ENCODE measurements around the gene NHERF2.

NHERF2 gene

DNA sequence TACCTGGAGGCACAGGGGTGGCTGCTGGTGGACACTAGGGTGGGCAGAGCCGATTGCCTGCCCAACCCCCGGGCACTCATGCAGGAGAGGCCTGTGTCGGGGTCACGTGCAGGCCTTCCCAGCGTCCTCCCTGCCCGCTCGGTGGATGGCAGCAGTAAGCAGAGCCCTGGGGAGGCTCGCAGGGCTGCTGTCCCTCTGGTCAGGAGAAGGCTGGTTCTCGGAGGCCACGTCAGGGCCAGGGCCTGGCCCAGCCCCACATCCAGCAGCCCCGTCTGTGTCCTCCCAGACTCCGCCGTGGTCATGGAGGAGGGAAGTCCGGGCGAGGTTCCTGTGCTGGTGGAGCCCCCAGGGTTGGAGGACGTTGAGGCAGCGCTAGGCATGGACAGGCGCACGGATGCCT lies 56.7 kb downstream of the NHERF2 start:
- Histone ChIP-seq H4K20me1 (peaks cover 30 to 98% (median 69%) of the 10 kb centered on the region in 11 experiments), H3K9ac (peak overlapping the region in 9 of 11 experiments; percentile 15 to 78 (median 69); a peak in 16 of 22 replicates), H3K27me3 (no peaks in the 10 kb centered on the region), H3K27ac (peak overlapping the region in 8 of 11 experiments; percentile 52 to 79 (median 66); a peak in 17 of 22 replicates), H3K4me1 (peaks cover 33 to 94% (median 78%) of the 10 kb centered on the region in 10 experiments), H3K9me3 (replicated peaks in 1 of 11) (no peaks in the 10 kb centered on the region), H3K36me3 (peaks cover 52 to 89% (median 78%) of the 10 kb centered on the region in 11 experiments), H3K4me2 (peak overlapping the region; percentile 75 to 99 (median 95)), H3K4me3 (peak overlapping the region in 7 of 10 experiments; percentile 2 to 38 (median 28); a peak in 10 of 20 replicates)
- no peak for TF ChIP-seq Cebpa-rat (IDR thresholded peaks at IDR 0.05)

GRCh38 chr16:2083876-2084780 lies 57.4 kb downstream of the NHERF2 start:
- Histone ChIP-seq H3K4me1 (peaks cover 33 to 92% (median 75%) of the 10 kb centered on the region in 10 experiments), H3K9me3 (replicated peaks in 1 of 11) (no peaks in the 10 kb centered on the region), H3K9ac (peak overlapping the region in 9 of 11 experiments; percentile 15 to 78 (median 69); a peak in 16 of 22 replicates), H3K4me2 (peak overlapping the region; percentile 75 to 99 (median 95)), H3K27me3 (no peaks in the 10 kb centered on the region), H3K27ac (peak overlapping the region in 8 of 11 experiments; percentile 52 to 79 (median 66); a peak in 15 of 22 replicates), H4K20me1 (peaks cover 37 to 98% (median 76%) of the 10 kb centered on the region in 11 experiments), H3K4me3 (peak overlapping the region in 6 of 10 experiments; percentile 10 to 38 (median 29); a peak in 8 of 20 replicates), H3K36me3 (peaks cover 54 to 89% (median 79%) of the 10 kb centered on the region in 11 experiments)
- no peak for TF ChIP-seq Cebpa-rat (IDR thresholded peaks at IDR 0.05)

DNA sequence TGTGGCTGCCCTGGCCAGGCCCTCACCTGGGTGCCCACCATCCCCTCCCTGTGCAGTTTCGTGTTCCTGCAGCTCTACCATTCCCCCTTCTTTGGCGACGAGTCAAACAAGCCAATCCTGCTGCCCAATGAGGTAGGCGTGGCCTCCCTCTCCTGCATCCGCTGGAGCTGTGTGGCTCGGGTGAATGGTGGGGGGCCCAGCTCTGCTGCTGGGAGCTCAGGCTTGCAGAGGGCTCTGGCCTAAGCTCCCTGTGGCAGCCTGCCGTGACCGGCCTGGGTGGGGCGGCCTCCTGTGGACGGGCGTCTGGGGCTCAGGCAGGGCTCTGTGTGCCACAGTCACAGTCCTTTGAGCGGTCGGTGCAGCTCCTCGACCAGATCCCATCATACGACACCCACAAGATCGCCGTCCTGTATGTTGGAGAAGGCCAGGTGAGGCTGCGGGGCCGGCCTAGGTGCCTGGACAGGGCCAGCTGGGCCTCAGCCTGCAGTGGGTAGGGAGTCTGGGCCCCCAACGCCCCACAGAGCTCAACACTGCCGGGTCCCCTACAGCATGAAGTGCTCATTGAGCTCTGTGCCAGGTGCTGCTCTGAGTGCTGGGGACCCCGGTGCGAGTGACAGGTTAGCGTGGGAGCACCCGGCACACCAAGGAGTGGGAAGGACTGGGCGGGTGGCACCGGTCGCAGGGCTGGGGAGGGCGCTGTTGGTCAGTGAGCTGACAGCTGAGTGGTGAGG lies 58.4 kb downstream of the NHERF2 start:
- Histone ChIP-seq H4K20me1 (peaks cover 40 to 98% (median 86%) of the 10 kb centered on the region in 11 experiments), H3K4me1 (peaks cover 33 to 88% (median 75%) of the 10 kb centered on the region in 10 experiments), H3K27ac (peak overlapping the region in 7 of 11 experiments; percentile 4 to 79 (median 52); a peak in 8 of 22 replicates), H3K9ac (peak overlapping the region in 10 of 11 experiments; percentile 10 to 78 (median 57); a peak in 16 of 22 replicates), H3K27me3 (no peaks in the 10 kb centered on the region), H3K9me3 (replicated peaks in 1 of 11) (no peaks in the 10 kb centered on the region), H3K4me3 (no peak overlapping the region; a peak in 1 of 20 replicates), H3K36me3 (peaks cover 54 to 89% (median 79%) of the 10 kb centered on the region in 11 experiments), H3K4me2 (peak overlapping the region in 9 of 11 experiments; percentile 75 to 99 (median 97); a peak in 17 of 22 replicates)
- no peak for TF ChIP-seq Cebpa-rat (IDR thresholded peaks at IDR 0.05)

DNA sequence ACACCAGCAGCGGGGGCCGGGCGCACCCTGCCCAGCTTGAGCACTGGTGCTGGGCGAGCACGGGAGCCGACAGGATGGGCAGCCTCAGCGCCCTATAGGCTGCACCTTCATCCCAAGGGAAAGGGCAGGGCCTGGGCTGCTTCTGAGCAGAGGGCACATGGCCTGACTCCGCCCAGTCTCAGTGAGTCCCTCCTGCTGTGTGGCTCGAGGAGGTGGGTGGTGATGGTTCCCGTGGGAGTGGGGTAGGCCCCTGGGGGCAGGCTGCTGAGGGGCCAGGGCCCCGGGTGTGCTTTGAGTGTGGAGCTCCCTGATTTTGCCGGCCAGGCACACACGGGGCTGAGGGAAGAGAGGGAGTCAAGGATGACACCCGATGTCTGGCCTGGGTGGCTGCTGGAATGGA lies 59.0 kb downstream of the NHERF2 start:
- H3K27ac ChIP-seq = peak overlapping the region in 7 of 11 experiments; percentile 4 to 79 (median 32); a peak in 8 of 22 replicates
- H3K4me2 ChIP-seq = peak overlapping the region in 10 of 11 experiments; percentile 13 to 99 (median 96); a peak in 18 of 22 replicates
- H3K9ac ChIP-seq = peak overlapping the region in 10 of 11 experiments; percentile 10 to 78 (median 54); a peak in 17 of 22 replicates
- H3K4me3 ChIP-seq = no peak overlapping the region; a peak in 1 of 20 replicates
- H3K36me3 ChIP-seq = peaks cover 57 to 92% (median 82%) of the 10 kb centered on the region in 11 experiments
- no peaks in the 10 kb centered on the region for H3K9me3 ChIP-seq (replicated peaks in 1 of 11)
- TF ChIP-seq Cebpa-rat (IDR thresholded peaks at IDR 0.05) = no peak
- H3K4me1 ChIP-seq = peaks cover 33 to 83% (median 75%) of the 10 kb centered on the region in 10 experiments
- no peaks in the 10 kb centered on the region for H3K27me3 ChIP-seq
- H4K20me1 ChIP-seq = peaks cover 40 to 100% (median 87%) of the 10 kb centered on the region in 11 experiments

DNA sequence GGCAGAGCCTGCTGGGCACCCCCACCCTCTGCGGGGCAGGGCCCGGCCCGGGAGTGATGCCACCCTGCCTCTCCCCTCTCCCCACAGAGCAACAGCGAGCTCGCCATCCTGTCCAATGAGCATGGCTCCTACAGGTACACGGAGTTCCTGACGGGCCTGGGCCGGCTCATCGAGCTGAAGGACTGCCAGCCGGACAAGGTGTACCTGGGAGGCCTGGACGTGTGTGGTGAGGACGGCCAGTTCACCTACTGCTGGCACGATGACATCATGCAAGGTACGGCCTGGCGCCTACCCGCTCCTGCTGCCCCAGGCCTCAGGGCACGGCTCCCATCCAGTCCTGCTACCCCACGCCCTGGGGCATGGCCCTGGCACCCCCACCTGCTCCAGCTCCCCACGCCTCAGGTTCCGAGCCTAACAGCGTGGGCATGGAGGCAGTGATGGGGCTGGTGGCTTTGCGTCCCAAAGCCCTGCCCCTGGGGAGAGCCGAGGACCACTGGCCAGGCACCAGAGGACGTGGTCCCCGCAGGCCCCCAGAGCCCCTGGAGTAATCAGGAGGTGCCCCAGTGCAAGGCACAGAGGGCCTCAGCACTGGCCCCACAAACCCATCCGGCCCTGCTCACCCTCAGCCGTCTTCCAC lies 59.5 kb downstream of the NHERF2 start:
- Histone ChIP-seq H3K27ac (peak overlapping the region in 8 of 11 experiments; percentile 29 to 79 (median 48); a peak in 14 of 22 replicates), H3K36me3 (peaks cover 59 to 90% (median 82%) of the 10 kb centered on the region in 11 experiments), H3K4me1 (peaks cover 33 to 77% (median 70%) of the 10 kb centered on the region in 10 experiments), H3K27me3 (no peaks in the 10 kb centered on the region), H3K9ac (peak overlapping the region in 10 of 11 experiments; percentile 33 to 78 (median 56); a peak in 18 of 22 replicates), H3K9me3 (replicated peaks in 1 of 11) (no peaks in the 10 kb centered on the region), H4K20me1 (peaks cover 40 to 97% (median 85%) of the 10 kb centered on the region in 11 experiments), H3K4me3 (peak overlapping the region in 2 of 10 experiments; percentile 1 to 5; a peak in 5 of 20 replicates), H3K4me2 (peak overlapping the region; percentile 47 to 99 (median 95); a peak in 20 of 22 replicates)
- no peak for TF ChIP-seq Cebpa-rat (IDR thresholded peaks at IDR 0.05)

GRCh38 chr16:2086812-2087747 lies 60.4 kb downstream of the NHERF2 start:
- peak overlapping the region; percentile 47 to 99 (median 95) for H3K4me2 ChIP-seq
- H4K20me1 ChIP-seq = peaks cover 40 to 96% (median 83%) of the 10 kb centered on the region in 11 experiments
- peak overlapping the region in 3 of 10 experiments; percentile 1 to 15 (median 5); a peak in 4 of 20 replicates for H3K4me3 ChIP-seq
- no peaks in the 10 kb centered on the region for H3K27me3 ChIP-seq
- no peak for TF ChIP-seq Cebpa-rat (IDR thresholded peaks at IDR 0.05)
- peak overlapping the region; percentile 1 to 78 (median 56); a peak in 18 of 22 replicates for H3K9ac ChIP-seq
- H3K36me3 ChIP-seq = peaks cover 62 to 90% (median 81%) of the 10 kb centered on the region in 11 experiments
- peak overlapping the region in 8 of 11 experiments; percentile 29 to 79 (median 48); a peak in 15 of 22 replicates for H3K27ac ChIP-seq
- H3K9me3 ChIP-seq (replicated peaks in 1 of 11) = no peaks in the 10 kb centered on the region
- peaks cover 33 to 69% (median 62%) of the 10 kb centered on the region in 10 experiments for H3K4me1 ChIP-seq

All from BLaER1 treated with 17β-estradiol and CSF1 and Interleukin-3, amounts not matched to agents 10 nM and 100 nM (cell line).